Fibroblast of lung (primary cell): ENCODE results near the gene UGT2A2. TPM values are rescaled to one million over a fixed set of nuclear protein-coding genes. Genes with fewer than 3 reads are reported as not detected.

Experiments used
- DNase-seq, 2 donors: peaks; one replicate each; pipeline versions ENCODE4 v3.0.0 to v3.0.0-alpha.2; 2010; ENCODE audit warnings: low read depth in 2 of 2
- H2AFZ ChIP-seq: 2 replicates; pipeline ENCODE4 v1.5.1; 2012; ENCODE audit warnings: low read length, control low read depth, inconsistent platforms
- H3K27ac ChIP-seq: 2 replicates; pipeline ENCODE4 v1.5.1; 2011; ENCODE audit warnings: low read length, control low read depth; ENCODE audit not compliant: insufficient read depth
- H3K27me3 ChIP-seq: 2 replicates; pipeline ENCODE4 v1.5.1; 2011; ENCODE audit warnings: mild to moderate bottlenecking, low read length; ENCODE audit not compliant: control insufficient read depth, insufficient read depth
- H3K36me3 ChIP-seq: 2 replicates; pipeline ENCODE4 v1.5.1; 2011; ENCODE audit warnings: low read length; ENCODE audit not compliant: control insufficient read depth, insufficient read depth
- H3K4me1 ChIP-seq: 2 replicates; pipeline ENCODE4 v1.5.1; 2011; ENCODE audit warnings: low read length; ENCODE audit not compliant: control insufficient read depth, insufficient read depth; ENCODE audit errors: extremely low read depth
- H3K4me2 ChIP-seq: 2 replicates; pipeline ENCODE4 v1.5.1; 2011; ENCODE audit warnings: low read length, control low read depth; ENCODE audit not compliant: insufficient read depth; ENCODE audit errors: extremely low read depth
- H3K4me3 ChIP-seq, 4 experiments: fragments of 200-600 bp in 1 of 4; sonication (generic) in 1 of 4; replicated peaks in 1 of 4; 2 replicates each; pipeline ENCODE4 v1.5.1; 2011 to 2016; ENCODE audit warnings: low read length in 4 of 4, low read depth in 3 of 4, mild to moderate bottlenecking in 3 of 4, control low read depth in 2 of 4, inconsistent platforms in 1 of 4, mixed read lengths in 1 of 4; ENCODE audit not compliant: insufficient read depth in 1 of 4; ENCODE audit errors: control extremely low read depth in 1 of 4
- H3K79me2 ChIP-seq: 2 replicates; pipeline ENCODE4 v1.5.1; 2012; ENCODE audit warnings: mild to moderate bottlenecking, low read length, inconsistent platforms; ENCODE audit not compliant: control insufficient read depth, insufficient read depth
- H3K9ac ChIP-seq: 2 replicates; pipeline ENCODE4 v1.5.1; 2011; ENCODE audit warnings: mild to moderate bottlenecking, low read length, control low read depth; ENCODE audit not compliant: insufficient read depth
- H3K9me3 ChIP-seq: 2 replicates; pipeline ENCODE4 v1.5.1; 2012; ENCODE audit warnings: low read depth, low read length; ENCODE audit not compliant: control insufficient read depth, insufficient read depth
- H4K20me1 ChIP-seq: 2 replicates; pipeline ENCODE4 v1.5.1; 2011; ENCODE audit warnings: low read length; ENCODE audit not compliant: control insufficient read depth, insufficient read depth; ENCODE audit errors: extremely low read depth
- CTCF ChIP-seq, 2 donors: IDR thresholded peaks in 1 of 2; conservative IDR thresholded peaks in 1 of 2; 1 replicate in 1 of 2; 2 replicates in 1 of 2; pipeline ENCODE4 v1.5.1; 2011 to 2012; ENCODE audit warnings: low read length in 2 of 2, control low read depth in 1 of 2, inconsistent platforms in 1 of 2, low read depth in 1 of 2, mild to moderate bottlenecking in 1 of 2
- EZH2 ChIP-seq: IDR thresholded peaks from 2 replicates; pipeline ENCODE4 v1.5.1; 2012; ENCODE audit warnings: low read length, control low read depth, mild to moderate bottlenecking; ENCODE audit errors: missing control alignments
- polyA plus RNA-seq, 2 donors: library from polyadenylated mRNA; depleted of rRNA in 1 of 2; stranded (reverse) in 1 of 2; unstranded in 1 of 2; fragments of >200 nt; gene quantifications; 2 replicates each; pipeline ENCODE4 v1.2.1, GENCODE V29; 2011 to 2012; ENCODE audit warnings: missing spikeins in 1 of 2
- total RNA-seq: library from RNA; depleted of rRNA; stranded (reverse); fragments of >200 nt; gene quantifications from 2 replicates; pipeline ENCODE4 v1.2.1, GENCODE V29; 2014

The UGT2A2 gene
- total and polyA plus RNA-seq, 2 donors (not counting 1 experiment from before 2014, with no cell fraction given): not detected

- Histone ChIP-seq H3K79me2 (no peaks in the 10 kb centered on the region), H3K4me2 (no peak overlapping the region), H2AFZ (no peak overlapping the region), H3K27me3 (no peaks in the 10 kb centered on the region), H3K27ac (no peak overlapping the region), H3K36me3 (no peaks in the 10 kb centered on the region), H3K9me3 (no peaks in the 10 kb centered on the region), H3K4me1 (no peaks in the 10 kb centered on the region), H3K4me3 (no peak overlapping the region), H4K20me1 (no peaks in the 10 kb centered on the region), H3K9ac (no peak overlapping the region)
- TF ChIP-seq CTCF (conservative IDR thresholded peaks at IDR 0.05 in 1 of 2, IDR thresholded peaks at IDR 0.05 in 1 of 2; ENCODE audit: low read depth in 1 of 2, low read length in 2 of 2) (no peak), EZH2 (no peak)
- no peak for DNase-seq
Observed at GRCh38 chr4:69642961-69643360, 3.5 kb upstream of the UGT2A2 start.

GRCh38 chr4:69640289-69640688 is 847 bp upstream of the UGT2A2 start:
- Histone ChIP-seq H2AFZ (no peak overlapping the region), H3K4me2 (no peak overlapping the region), H3K27ac (no peak overlapping the region), H3K9me3 (no peaks in the 10 kb centered on the region), H3K9ac (no peak overlapping the region), H3K79me2 (no peaks in the 10 kb centered on the region), H3K36me3 (no peaks in the 10 kb centered on the region), H3K4me1 (no peaks in the 10 kb centered on the region), H4K20me1 (no peaks in the 10 kb centered on the region), H3K4me3 (no peak overlapping the region), H3K27me3 (no peaks in the 10 kb centered on the region)
- no peak for DNase-seq
- TF ChIP-seq EZH2: no peak
- no peak for TF ChIP-seq CTCF (conservative IDR thresholded peaks at IDR 0.05 in 1 of 2, IDR thresholded peaks at IDR 0.05 in 1 of 2; ENCODE audit: low read depth in 1 of 2, low read length in 2 of 2)

- Histone ChIP-seq H3K27me3 (no peaks in the 10 kb centered on the region), H3K9ac (no peak overlapping the region), H3K4me1 (no peaks in the 10 kb centered on the region), H3K4me2 (no peak overlapping the region), H3K9me3 (no peaks in the 10 kb centered on the region), H3K36me3 (no peaks in the 10 kb centered on the region), H2AFZ (no peak overlapping the region), H4K20me1 (no peaks in the 10 kb centered on the region), H3K79me2 (no peaks in the 10 kb centered on the region), H3K4me3 (no peak overlapping the region), H3K27ac (no peak overlapping the region)
- TF ChIP-seq EZH2: no peak
- TF ChIP-seq CTCF (conservative IDR thresholded peaks at IDR 0.05 in 1 of 2, IDR thresholded peaks at IDR 0.05 in 1 of 2; ENCODE audit: low read depth in 1 of 2, low read length in 2 of 2): peak in 1 of 2 donors; percentile 60
- DNase-seq: peak; percentile 51 to 62
Observed at GRCh38 chr4:69617083-69617694, 22.3 kb downstream of the UGT2A2 start.
